HAP-1 (cell line): ENCODE results near the gene CD247.

Experiments used
- DNase-seq, 2 experiments: peaks; one replicate each; pipeline ENCODE4 v3.0.0-alpha.2; 2016 to 2020; ENCODE audit warnings: low spot score in 2 of 2
- H3K27me3 ChIP-seq: fragments of 250-450 bp; sonication (Bioruptor Pico); 2 replicates; pipeline ENCODE4 v1.5.1; 2020; ENCODE audit warnings: low read depth, mild to moderate bottlenecking, moderate library complexity
- H3K36me3 ChIP-seq: fragments of 250-450 bp; sonication (Bioruptor Pico); replicated peaks from 2 replicates; pipeline ENCODE4 v1.5.1; 2020; ENCODE audit warnings: mild to moderate bottlenecking
- H3K4me1 ChIP-seq: fragments of 250-450 bp; sonication (Bioruptor Pico); 2 replicates; pipeline ENCODE4 v1.5.1; 2020; ENCODE audit warnings: mild to moderate bottlenecking
- H3K4me3 ChIP-seq: fragments of 250-450 bp; sonication (Bioruptor Pico); 2 replicates; pipeline ENCODE4 v1.5.1; 2020; ENCODE audit warnings: mild to moderate bottlenecking, moderate library complexity
- H3K9me3 ChIP-seq: fragments of 250-450 bp; sonication (Bioruptor Pico); 2 replicates; pipeline ENCODE4 v1.5.1; 2020; ENCODE audit warnings: mild to moderate bottlenecking, moderate library complexity
- in situ Hi-C: fragments of 300-500 bp; cut with MboI; formaldehyde crosslinking; loops from 3 replicates; pipeline ENCODE4 v1.14.3; 2020; ENCODE audit warnings: low sequenced_read_pairs, inconsistent platforms, mixed read lengths

CD247 gene

DNA sequence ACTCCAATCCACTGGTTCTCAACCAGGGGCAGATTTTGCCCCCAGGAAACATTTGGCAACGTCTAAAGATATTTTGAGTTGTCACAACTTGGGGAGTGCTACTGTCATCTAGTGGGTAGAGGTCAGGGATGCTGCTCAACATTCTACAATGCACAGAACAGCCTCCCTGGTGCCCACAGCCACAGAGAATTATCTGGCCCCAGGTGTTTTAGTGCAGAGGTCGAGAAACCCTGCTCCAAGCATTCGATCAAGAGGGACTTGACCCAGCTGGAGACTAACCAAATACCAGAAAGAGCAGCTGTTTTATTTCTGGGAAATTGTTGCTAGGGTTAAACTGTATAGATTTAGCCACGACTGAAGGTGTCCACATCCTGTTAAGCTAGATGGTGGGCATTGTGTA lies 19.2 kb downstream of the CD247 start:
- Histone ChIP-seq H3K4me1 (peaks cover 7% of the 10 kb centered on the region), H3K36me3 (no peaks in the 10 kb centered on the region), H3K4me3 (no peak overlapping the region), H3K27me3 (peaks cover 30% of the 10 kb centered on the region), H3K9me3 (no peaks in the 10 kb centered on the region)
- no peak for DNase-seq
- in situ Hi-C loops: no loop called here

- Histone ChIP-seq H3K4me1 (no peaks in the 10 kb centered on the region), H3K27me3 (peaks cover 27% of the 10 kb centered on the region), H3K36me3 (no peaks in the 10 kb centered on the region), H3K9me3 (no peaks in the 10 kb centered on the region), H3K4me3 (no peak overlapping the region)
- DNase-seq: no peak
- in situ Hi-C loops: no loop called here
Measured at GRCh38 chr1:167496797-167497619, 21.3 kb downstream of the CD247 start.

DNA sequence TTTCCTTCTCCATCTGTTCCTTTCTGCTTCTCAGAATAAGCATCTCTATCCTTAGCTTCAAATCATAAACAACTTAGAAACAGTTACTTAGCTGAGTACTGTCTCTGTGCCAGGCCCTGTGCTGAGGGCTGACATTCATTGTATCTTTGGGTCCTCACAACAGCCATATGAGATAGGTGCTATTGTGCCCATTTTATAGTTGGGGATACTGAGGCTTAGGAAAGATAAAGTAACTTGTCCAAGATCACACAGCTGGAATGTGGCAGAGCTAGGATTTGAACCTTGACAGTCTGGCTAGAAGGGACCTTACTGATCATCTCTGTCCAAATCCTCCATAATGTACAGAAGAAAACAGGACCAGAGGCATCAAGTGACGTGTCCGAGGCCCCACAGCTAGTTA lies 25.0 kb downstream of the CD247 start:
- H3K4me1 ChIP-seq: no peaks in the 10 kb centered on the region; the same call in 1 of the 2 replicates
- H3K9me3 ChIP-seq: no peaks in the 10 kb centered on the region
- DNase-seq: no peak
- H3K27me3 ChIP-seq: peaks cover 23% of the 10 kb centered on the region
- in situ Hi-C loops: no loop called here
- H3K4me3 ChIP-seq: no peak overlapping the region
- no peaks in the 10 kb centered on the region for H3K36me3 ChIP-seq

- Histone ChIP-seq H3K9me3 (no peaks in the 10 kb centered on the region), H3K4me3 (no peak overlapping the region), H3K27me3 (peaks cover 23% of the 10 kb centered on the region), H3K36me3 (no peaks in the 10 kb centered on the region), H3K4me1 (no peaks in the 10 kb centered on the region; the same call in 1 of the 2 replicates)
- in situ Hi-C loops: no loop called here
- DNase-seq: no peak
Measured at GRCh38 chr1:167492481-167492910, 25.8 kb downstream of the CD247 start.

- no peaks in the 10 kb centered on the region for H3K9me3 ChIP-seq
- no peak overlapping the region for H3K4me3 ChIP-seq
- DNase-seq: no peak
- H3K4me1 ChIP-seq: no peaks in the 10 kb centered on the region; the same call in 1 of the 2 replicates
- no peaks in the 10 kb centered on the region for H3K36me3 ChIP-seq
- peaks cover 17% of the 10 kb centered on the region for H3K27me3 ChIP-seq
- in situ Hi-C loops: no loop called here
Measured at GRCh38 chr1:167491586-167492461, 26.5 kb downstream of the CD247 start.

DNA sequence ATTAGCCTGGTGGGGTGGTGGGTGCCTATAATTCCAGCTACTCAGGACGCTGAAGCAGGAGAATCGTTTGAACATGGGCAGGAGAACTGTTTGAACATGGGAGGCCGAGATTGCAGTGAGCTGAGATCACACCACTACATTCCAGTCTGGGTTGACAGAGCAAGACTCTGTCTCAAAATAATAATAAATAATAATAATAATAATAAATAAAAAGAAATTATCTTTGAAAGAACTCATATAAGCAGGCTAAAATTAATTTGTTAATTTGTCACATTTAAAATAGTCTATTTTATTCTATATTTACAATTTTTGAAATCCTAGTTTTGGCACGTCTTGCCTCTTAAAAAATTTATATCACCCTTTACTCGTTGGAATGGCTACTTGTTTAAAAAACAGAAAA lies 27.6 kb downstream of the CD247 start:
- in situ Hi-C loops: no loop called here
- H3K4me1 ChIP-seq: no peaks in the 10 kb centered on the region; the same call in 1 of the 2 replicates
- H3K36me3 ChIP-seq: no peaks in the 10 kb centered on the region
- no peaks in the 10 kb centered on the region for H3K9me3 ChIP-seq
- H3K4me3 ChIP-seq: no peak overlapping the region
- peaks cover 11% of the 10 kb centered on the region for H3K27me3 ChIP-seq
- no peak for DNase-seq

GRCh38 chr1:167489571-167490340 lies 28.6 kb downstream of the CD247 start:
- no peak for DNase-seq
- Histone ChIP-seq H3K36me3 (no peaks in the 10 kb centered on the region), H3K4me1 (no peaks in the 10 kb centered on the region; the same call in 1 of the 2 replicates), H3K27me3 (peaks cover under 1% of the 10 kb centered on the region), H3K4me3 (no peak overlapping the region), H3K9me3 (no peaks in the 10 kb centered on the region)
- in situ Hi-C loops: no loop called here

DNA sequence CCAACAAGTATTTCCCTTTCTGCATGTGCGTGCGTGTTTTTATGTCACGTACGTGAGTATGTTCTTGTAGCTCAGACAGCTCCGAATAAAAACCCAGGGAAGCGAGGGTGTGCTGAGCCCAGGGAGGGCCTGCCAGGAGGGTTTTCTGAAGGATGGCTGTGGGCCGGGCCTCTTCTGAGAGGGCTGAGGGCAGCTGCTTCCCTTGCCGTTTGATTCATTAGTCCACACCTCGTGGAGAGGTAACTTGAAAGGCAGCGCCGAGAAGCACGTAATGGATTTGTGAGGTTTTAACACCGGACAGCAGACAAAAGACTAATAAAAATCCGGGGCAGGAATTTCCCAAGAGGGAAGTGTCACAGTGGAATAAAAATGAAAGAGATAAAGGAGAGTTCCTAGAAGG lies 29.5 kb downstream of the CD247 start:
- H3K9me3 ChIP-seq: no peaks in the 10 kb centered on the region
- in situ Hi-C loops: no loop called here
- H3K4me3 ChIP-seq: no peak overlapping the region
- DNase-seq: no peak
- H3K36me3 ChIP-seq: no peaks in the 10 kb centered on the region
- no peaks in the 10 kb centered on the region for H3K27me3 ChIP-seq
- H3K4me1 ChIP-seq: no peaks in the 10 kb centered on the region; the same call in 1 of the 2 replicates

GRCh38 chr1:167487614-167488013 lies 30.7 kb downstream of the CD247 start:
- Histone ChIP-seq H3K4me3 (no peak overlapping the region), H3K4me1 (no peaks in the 10 kb centered on the region; the same call in 1 of the 2 replicates), H3K36me3 (no peaks in the 10 kb centered on the region), H3K27me3 (no peaks in the 10 kb centered on the region), H3K9me3 (no peaks in the 10 kb centered on the region)
- no peak for DNase-seq
- in situ Hi-C loops: no loop called here

GRCh38 chr1:167486090-167486824 lies 32.1 kb downstream of the CD247 start:
- Histone ChIP-seq H3K36me3 (no peaks in the 10 kb centered on the region), H3K4me1 (no peaks in the 10 kb centered on the region; the same call in 1 of the 2 replicates), H3K4me3 (no peak overlapping the region), H3K9me3 (no peaks in the 10 kb centered on the region), H3K27me3 (no peaks in the 10 kb centered on the region)
- no peak for DNase-seq
- in situ Hi-C loops: no loop called here

- H3K27me3 ChIP-seq: no peaks in the 10 kb centered on the region
- no peaks in the 10 kb centered on the region for H3K36me3 ChIP-seq
- no peaks in the 10 kb centered on the region; the same call in 1 of the 2 replicates for H3K4me1 ChIP-seq
- H3K4me3 ChIP-seq: no peak overlapping the region
- H3K9me3 ChIP-seq: no peaks in the 10 kb centered on the region
- DNase-seq: no peak
- in situ Hi-C loops: no loop called here
Measured at GRCh38 chr1:167484726-167485502, 33.4 kb downstream of the CD247 start.

- Histone ChIP-seq H3K36me3 (no peaks in the 10 kb centered on the region), H3K27me3 (no peaks in the 10 kb centered on the region), H3K4me3 (no peak overlapping the region), H3K9me3 (no peaks in the 10 kb centered on the region), H3K4me1 (no peaks in the 10 kb centered on the region)
- in situ Hi-C loops: no loop called here
- DNase-seq: no peak
Measured at GRCh38 chr1:167483790-167484189, 34.5 kb downstream of the CD247 start.
